ENCODE results near the gene PGAP1.

The PGAP1 gene

GRCh38 chr2:196891136-196891535, 35.4 kb downstream of the PGAP1 start:
- no peak for DNase-seq (ENCODE audit: low spot score)

DNA sequence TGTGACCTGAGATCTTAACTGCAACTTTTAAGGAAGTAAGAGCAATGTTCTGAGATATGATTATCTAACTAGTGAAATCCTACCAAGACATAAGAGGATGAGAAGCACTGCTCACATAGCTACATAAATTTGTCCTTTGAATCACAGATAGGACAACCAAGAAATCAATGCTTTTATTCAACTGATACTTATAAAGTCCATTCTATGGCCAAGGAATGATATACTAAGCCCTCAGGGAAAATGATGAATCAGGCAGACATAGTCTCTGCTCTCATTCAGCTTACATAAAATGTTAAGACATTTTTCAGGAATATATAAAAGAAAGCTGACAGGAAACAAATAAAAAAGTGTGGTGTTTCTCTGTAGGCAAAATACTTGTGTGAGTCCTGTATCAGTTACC, 39.1 kb downstream of the PGAP1 start:
- DNase-seq (ENCODE audit: low spot score): no peak

- DNase-seq (ENCODE audit: low spot score): no peak
Measured at GRCh38 chr2:196884368-196884767, 42.1 kb downstream of the PGAP1 start.

- DNase-seq (ENCODE audit: low spot score): no peak
Measured at GRCh38 chr2:196876364-196876763, 50.1 kb downstream of the PGAP1 start.

DNA sequence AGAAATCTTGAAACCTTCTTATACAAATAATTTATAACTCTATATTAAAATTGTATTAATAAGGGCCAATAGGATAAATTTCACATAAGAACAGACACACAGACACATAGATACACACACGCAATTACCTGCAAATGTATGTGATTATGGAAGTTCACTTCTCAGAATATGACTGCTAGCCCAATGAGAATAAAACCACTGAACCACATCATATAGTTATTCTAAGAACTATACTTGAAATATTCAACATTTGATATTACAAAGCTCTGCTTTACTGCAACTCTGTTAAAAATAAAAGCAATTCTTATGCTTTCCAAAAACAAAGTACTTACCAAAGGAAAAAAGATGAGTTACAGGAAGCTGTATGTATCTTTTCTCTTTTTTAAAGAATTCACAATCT, 51.1 kb downstream of the PGAP1 start:
- DNase-seq (ENCODE audit: low spot score): peak; percentile 12

DNA sequence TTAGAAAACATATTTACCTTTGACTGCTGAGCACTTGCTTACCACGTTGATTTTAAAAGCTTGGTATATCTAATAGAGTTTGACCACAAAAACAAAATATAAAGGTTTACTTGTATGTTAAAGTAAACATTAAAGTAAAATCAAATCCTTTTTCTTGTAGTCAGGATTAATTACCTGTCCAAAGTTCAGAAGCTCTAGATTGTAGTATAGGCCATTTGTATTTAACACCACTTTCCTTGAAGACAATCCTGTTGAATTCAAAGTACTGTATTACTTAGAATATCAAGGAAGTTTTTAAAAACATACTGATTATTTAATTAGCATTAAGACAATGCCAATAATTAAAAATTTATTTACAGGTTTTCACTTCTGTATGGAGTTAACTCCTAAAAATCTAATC, 53.0 kb downstream of the PGAP1 start:
- DNase-seq (ENCODE audit: low spot score): no peak

- DNase-seq (ENCODE audit: low spot score): no peak
Measured at GRCh38 chr2:196854629-196855028, 71.9 kb downstream of the PGAP1 start.

DNA sequence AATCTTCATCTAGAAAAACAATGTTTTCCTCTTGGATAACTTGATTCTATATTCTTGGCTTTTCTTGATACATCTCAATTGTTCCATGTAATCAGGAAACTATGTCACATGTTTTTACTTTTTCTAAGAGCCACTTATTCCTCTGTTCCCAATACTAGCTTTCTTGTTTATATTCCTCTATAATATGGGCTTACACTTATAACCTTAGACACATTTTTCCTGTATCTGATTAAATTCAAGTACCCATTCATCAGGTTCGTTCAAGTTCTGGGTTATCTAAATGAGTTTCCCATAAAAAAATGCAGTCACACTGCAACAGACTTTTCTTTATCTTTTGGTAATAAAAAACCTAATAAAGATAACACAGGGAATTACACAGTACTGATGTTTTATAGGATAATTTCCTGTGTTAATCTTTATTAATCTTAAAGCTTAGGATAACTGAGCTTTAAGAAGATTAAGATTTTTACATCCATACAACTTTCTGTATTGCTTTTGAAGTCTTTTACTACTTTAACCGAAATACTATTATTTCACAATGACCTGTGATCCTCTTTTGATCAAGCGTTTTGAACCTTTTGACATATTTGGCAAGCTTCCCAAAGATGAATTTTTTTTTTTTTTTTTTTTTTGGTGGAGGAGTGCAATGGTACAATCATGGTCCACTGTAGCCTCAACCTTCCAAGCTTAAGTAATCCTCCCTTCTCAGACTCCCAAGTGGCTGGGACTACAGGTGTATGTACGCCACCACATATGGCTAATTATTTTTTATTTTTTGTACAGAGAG, 73.0 kb downstream of the PGAP1 start:
- no peak for DNase-seq (ENCODE audit: low spot score)

GRCh38 chr2:196851088-196851487, 75.4 kb downstream of the PGAP1 start:
- no peak for DNase-seq (ENCODE audit: low spot score)

DNA sequence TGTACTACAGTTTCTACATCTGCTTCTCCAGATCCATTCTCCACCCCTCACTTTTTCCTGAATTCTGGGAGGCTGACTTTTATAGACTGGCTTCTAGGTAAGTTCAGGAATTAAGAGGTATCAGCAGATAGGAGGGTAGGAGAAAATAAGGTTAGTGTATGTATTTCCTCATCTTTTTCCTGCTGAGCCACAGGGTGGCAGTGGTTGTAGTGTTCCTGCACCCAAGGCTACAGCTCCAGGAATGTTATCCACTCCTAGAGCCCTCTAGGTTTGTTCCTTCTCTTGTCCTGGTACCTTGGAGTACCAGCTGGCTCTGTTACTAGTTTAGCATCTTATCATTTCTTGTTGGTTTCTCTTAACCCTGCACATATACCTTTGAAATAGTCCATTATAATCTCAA, 76.6 kb downstream of the PGAP1 start:
- DNase-seq (ENCODE audit: low spot score): no peak

DNA sequence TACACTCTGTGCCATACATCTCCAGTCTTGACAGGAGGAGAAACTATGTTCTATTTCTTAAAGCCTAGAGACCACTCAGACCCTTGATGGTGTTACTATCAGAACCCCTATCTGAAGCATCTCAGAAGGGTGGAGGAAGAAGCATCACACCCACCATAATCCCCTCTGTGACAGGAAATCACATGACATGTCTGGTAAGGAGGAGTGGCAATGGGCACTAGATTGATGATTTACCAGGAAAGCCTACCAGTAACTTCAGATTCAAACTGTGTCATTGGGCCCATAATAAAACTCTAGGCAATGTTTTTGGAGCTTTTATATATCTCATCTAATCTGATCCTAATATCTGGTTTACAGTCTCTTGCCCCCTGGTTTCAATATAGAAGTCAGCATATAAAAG, 80.2 kb downstream of the PGAP1 start:
- no peak for DNase-seq (ENCODE audit: low spot score)

- no peak for DNase-seq (ENCODE audit: low spot score)
Measured at GRCh38 chr2:196845371-196845770, 81.1 kb downstream of the PGAP1 start.

GRCh38 chr2:196840171-196840570, 86.3 kb downstream of the PGAP1 start:
- no peak for DNase-seq (ENCODE audit: low spot score)

DNA sequence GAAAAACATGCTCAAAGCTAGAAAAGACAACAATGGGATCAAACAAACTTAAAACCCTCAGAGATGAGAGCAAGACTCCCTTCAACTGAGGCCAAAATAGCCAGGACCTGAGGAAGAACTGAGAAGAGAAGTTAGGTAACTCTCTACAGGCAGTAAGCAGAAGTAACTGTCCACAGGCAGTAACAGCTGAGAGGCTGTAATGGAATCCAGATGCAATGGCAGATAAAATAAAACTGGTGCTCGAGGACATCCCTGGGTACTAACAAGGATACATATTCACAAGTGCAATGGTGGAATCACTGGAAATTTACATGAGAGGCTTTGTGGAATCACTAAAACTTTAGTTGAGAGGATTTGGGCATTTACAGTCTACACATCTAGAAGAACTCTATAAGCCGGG, 86.9 kb downstream of the PGAP1 start:
- DNase-seq (ENCODE audit: low spot score): no peak

- no peak for DNase-seq (ENCODE audit: low spot score)
Measured at GRCh38 chr2:196836440-196836839, 90.1 kb downstream of the PGAP1 start.

- no peak for DNase-seq (ENCODE audit: low spot score)
Measured at GRCh38 chr2:196830701-196831100, 95.8 kb downstream of the PGAP1 start.

DNA sequence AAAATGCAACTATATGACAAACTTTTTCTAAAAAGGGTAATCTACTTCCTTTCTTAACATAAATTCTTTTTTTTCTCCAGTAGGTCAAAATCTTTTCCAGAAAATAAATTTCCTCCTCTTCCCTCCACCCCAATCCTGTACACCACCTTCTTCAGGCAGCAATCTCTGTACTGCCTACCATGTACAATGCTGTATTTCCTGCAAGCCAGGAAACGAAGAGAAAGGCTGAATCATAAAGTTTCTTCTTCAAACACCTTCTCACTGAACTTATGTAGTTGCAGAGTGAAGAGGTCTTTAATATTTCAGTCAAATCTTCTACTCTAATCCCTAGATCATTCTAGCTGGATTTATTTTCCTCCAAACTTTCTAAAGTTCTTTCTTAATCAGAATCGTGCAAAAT, 99.2 kb downstream of the PGAP1 start:
- DNase-seq (ENCODE audit: low spot score): no peak

- no peak for DNase-seq (ENCODE audit: low spot score)
Measured at GRCh38 chr2:196823750-196824522, 102.6 kb downstream of the PGAP1 start.

DNA sequence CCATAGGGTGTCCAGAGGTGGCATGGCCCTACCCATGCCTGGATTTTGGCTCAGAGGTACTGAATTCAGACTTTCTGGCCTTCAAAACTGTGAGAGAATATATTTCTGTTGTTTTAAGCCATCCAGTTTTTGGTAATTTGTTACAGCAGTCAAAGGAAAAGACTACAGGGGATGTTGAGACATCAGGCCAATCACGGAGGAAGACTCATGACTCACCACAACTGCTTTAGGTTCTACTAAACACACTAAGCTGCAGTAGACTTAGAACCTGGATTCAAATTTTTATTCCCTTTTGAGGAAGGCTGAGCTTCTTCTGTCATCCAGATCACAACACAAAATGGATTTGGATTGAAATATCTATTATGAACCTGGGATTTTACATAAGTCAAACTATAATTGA, 105.3 kb downstream of the PGAP1 start:
- no peak for DNase-seq (ENCODE audit: low spot score)

- DNase-seq (ENCODE audit: low spot score): no peak
Measured at GRCh38 chr2:196809260-196809659, 117.2 kb downstream of the PGAP1 start, which contains the start of gene C2orf66. Gene C2orf66 (minus strand): TSS chr2:196809355. CDS start chr2:196809336, 19 bp downstream.

- DNase-seq (ENCODE audit: low spot score): no peak
Measured at GRCh38 chr2:196808083-196808665, 118.3 kb downstream of the PGAP1 start.

DNA sequence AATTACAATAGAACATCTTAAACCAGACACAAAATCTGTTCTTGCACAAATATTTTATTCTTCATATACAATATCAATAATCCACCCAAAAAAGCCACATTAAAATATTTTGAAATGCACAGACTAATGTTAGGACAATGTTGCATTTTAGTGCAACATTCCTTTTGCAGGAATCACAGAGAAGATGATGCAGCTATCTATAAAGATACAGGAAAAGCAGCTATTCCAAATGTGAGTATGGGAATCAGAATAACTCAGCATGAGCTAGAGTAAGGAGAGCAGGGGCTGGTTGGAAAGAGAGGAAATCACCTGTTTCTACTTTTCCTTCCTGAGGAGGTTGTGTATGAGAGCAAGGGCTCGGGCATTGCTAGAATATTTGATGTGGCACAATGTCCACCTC, 122.1 kb downstream of the PGAP1 start:
- DNase-seq (ENCODE audit: low spot score): no peak

- no peak for DNase-seq (ENCODE audit: low spot score)
Measured at GRCh38 chr2:196802401-196802800, 124.1 kb downstream of the PGAP1 start.
